NOMO-1 treated with dmso at 0.1 percent for 144 hours (cell line): ENCODE results near the gene ATL1.
A peak's percentile ranks its signal among the peaks of the same experiment; 100 is the strongest.
"Not testable (repeated sequence)": the region's sequence is repeated elsewhere in the genome, so short reads cannot be mapped to it uniquely, and the experiment has no call there.

Experiments
- DNase-seq: peaks from one replicate; lab custom pipeline; 2025; ENCODE audit not compliant: unreplicated experiment; lab: John Stamatoyannopoulos, UW

Gene ATL1

GRCh38 chr14:50534416-50534815 lies 25.5 kb upstream of the ATL1 start:
- DNase-seq: no peak

DNA sequence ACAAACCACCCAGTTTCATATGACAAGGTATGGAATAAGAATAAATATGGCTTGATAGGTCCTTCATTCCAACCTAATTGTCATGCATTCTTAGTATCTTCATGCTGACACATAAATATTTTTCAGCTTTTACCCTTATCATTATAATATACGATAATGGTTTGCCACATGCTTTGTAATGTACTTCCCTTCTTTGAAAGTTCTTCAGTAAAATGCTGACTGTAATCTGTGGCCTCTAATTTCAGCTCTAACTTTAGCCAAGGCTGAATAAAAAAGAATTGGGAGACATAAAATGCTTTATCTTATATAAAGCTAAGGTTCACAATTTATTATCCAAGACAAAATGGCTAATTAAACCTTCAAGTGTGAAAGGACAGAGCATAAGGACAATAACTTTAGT lies 24.9 kb upstream of the ATL1 start:
- DNase-seq: no peak

GRCh38 chr14:50538034-50538433 lies 21.9 kb upstream of the ATL1 start:
- DNase-seq: not testable (repeated sequence)

DNA sequence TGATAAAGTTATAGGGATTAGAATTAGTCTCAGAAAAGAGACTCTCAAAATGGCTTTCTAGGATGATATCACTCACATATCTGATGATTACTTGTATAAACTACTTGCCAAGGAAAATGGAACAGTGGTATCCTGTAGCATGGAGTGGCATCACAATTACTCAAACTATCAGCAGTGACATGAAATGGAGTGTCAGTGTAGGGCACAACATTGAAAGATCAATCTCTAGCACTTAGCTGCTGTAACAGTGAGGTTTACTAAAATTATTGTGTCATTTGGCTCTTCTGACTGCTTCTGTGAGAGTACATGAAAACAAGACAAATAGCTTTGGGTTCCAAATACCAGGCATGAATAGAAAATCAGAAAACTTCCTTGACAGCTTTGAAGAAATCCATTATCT lies 20.9 kb upstream of the ATL1 start:
- DNase-seq: no peak

- DNase-seq: no peak
Observed at GRCh38 chr14:50541159-50541567, 18.8 kb upstream of the ATL1 start.

GRCh38 chr14:50542941-50543418 lies 17.0 kb upstream of the ATL1 start:
- DNase-seq: no peak

DNA sequence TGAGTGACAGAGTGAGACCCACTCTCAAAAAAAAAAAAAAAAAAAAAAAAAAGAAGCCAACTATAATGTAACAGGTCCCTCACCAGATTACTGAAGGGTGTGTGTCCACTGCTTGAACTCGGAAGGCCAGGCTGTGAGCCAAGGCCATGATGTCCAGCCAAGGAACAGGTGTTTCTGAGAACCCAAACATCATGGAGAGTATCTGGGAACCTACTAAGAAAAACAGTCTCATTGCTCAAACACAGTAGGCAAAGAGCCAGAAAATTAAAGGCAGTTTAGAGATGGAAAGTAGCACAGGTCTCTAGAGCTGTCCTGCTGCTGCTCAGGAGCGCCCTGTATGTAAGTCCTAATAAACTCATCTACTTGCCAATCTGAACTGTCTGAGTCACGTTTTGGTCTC lies 15.0 kb upstream of the ATL1 start:
- DNase-seq: no peak

- DNase-seq: no peak
Observed at GRCh38 chr14:50545618-50546017, 14.3 kb upstream of the ATL1 start.

DNA sequence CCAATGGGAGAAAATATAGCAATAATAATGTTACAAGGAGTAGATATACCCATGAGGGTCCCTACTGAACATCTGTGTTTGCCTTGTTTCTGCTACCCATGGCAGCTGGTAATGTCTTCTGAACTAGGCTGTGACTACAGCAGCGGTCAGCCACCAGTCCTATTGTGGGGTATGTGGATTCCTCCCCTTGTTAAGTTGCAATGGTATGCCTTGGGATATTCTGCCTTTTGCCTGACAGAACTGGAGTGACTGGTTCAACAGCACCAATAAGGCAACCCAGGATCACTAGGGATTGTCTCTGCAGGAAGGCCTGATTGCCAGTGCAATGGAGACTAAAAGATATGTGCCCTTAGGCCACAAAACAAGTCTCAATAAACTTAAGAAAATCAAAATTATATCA lies 9.7 kb upstream of the ATL1 start:
- no peak for DNase-seq

DNA sequence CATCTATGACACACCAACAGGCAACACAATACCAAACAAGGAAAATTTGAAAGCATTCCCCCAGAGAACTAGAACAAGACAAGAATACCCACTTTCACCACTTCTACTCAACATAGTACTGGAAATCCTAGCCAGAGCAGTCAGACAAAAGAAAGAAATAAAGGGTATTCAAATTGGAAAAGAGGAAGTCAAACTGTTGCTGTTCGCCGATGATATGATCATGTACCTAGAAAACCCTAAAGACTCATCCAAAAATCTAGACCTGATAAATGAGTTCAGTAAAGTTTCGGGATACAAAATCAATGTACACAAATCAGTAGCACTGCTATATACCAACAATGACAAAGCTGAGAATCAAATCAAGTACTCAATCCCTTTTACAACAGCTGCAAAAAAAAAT lies 8.1 kb upstream of the ATL1 start:
- no peak for DNase-seq

- DNase-seq: not testable (repeated sequence)
Observed at GRCh38 chr14:50552796-50553195, 7.1 kb upstream of the ATL1 start.

- DNase-seq: peak; percentile 71
Observed at GRCh38 chr14:50560931-50561285, 963 bp downstream of the ATL1 start.

DNA sequence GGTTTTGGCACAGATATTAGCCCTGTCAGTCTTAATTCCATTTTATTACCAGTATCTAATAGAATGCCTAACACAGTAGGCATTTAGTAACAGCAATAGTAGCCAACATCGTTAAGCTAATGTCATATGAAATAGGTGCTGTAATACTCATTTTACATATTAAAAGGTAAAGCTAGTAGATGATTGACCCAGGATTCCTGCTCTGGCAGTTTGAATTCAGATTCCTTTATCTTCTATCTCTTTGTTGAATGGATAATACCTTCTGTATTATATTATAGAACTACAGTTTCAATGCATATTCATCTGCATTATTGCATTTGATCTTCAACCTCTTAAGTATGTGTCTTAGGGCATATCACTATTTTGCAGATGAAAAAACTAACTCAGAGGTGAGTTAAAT lies 2.9 kb downstream of the ATL1 start:
- no peak for DNase-seq

- DNase-seq: no peak
Observed at GRCh38 chr14:50569714-50570274, 9.8 kb downstream of the ATL1 start.

DNA sequence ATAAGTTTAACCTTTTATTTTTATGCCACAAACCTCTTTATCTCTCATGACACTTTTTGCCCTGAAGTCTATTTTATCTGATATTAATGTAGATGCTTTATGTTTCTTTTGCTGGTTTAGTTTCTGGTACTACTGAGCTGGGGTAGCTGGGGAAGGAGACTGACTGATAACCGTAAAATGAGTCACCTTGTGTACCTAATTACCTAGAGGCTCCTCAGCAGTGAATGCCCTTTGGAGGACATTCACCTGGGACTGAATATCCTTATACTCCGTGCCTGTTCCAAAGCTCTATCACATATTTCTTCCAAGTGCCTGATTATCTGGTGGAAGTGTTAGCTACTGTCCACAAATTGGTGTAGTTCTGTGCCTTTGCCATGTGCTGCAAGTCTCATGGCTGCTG lies 13.9 kb downstream of the ATL1 start:
- no peak for DNase-seq

DNA sequence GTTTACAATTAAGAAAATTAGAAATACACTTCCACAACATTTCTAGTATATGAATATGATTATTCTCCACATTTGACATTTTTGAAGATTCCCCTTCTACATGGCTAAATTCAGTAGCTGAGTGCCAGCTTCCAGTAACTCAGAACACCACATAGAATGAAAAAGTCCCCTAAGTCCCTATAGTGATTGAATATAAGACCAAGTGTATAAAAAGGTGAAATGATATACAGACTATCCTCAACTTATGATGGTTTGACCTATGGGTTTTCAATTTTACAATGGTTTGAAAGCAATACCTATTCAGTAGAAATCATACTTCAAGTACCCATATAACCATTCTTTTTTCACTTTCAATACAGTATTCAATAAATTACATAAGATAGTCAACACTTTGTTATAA lies 15.8 kb downstream of the ATL1 start:
- DNase-seq: no peak

GRCh38 chr14:50577982-50578381 lies 18.0 kb downstream of the ATL1 start:
- no peak for DNase-seq

- DNase-seq: no peak
Observed at GRCh38 chr14:50578433-50578832, 18.5 kb downstream of the ATL1 start.

DNA sequence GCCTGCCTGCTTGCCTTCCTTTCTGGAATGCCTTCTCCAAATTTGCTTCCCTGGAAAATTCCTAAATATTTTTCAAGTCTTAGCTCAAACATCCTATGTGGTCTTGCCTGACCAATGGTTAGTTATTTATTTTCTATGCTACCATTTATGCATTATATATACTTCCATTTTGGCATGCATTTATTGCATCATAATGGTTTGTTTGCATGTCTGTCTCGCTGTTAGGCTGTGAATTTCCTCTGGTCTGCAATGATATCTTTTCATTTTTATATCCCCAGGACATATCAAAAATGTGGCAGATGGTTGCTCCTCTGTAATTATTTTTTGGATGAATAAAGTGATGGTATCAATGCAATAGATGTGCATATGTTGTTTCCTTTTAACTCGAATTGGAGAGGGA lies 30.5 kb downstream of the ATL1 start:
- DNase-seq: no peak

DNA sequence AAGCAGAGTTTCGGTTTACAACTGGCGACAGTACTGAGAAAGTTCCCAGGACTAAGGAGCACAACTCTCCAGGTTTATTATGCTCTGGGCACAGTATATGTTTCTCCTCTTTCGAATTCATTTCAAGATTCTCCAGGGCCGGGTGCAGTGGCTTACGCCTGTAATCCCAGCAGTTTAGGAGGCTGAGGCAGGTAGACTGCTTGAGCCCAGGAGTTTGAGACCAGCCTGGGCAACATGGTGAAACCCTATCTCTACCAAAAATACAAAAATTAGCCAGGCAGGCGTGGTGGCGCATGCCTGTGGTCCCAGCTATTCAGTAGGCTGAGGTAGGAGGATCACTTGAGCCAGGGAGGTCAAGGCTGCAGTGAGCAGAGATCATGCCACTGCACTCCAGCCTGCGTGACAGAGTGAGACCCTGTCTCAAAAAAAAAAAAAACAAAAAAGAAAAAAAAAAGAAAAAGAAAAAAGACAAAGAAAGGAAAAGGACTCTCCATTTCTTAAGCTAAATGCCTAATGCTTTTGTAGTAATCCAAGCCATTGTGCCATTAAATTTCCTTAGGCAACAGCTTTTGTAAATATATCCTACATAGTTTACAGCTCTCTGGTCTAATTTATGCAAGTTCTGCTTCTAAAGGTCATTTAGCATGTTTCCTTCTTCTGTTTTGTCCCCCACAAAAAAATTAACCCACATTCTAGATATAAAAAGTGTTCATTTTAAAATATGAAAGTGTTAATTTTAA lies 34.8 kb downstream of the ATL1 start:
- no peak for DNase-seq

- DNase-seq: no peak
Observed at GRCh38 chr14:50598765-50599164, 38.8 kb downstream of the ATL1 start.

- DNase-seq: no peak
Observed at GRCh38 chr14:50599700-50600444, 39.9 kb downstream of the ATL1 start.
